GM23338 (cell line): ENCODE measurements around the gene SIRT1. TPM values are rescaled to one million over a fixed set of nuclear protein-coding genes. Genes with fewer than 3 reads are reported as not detected.

Experiments
- ATAC-seq: fragments of 200-7000 bp; cut with Tn5 transposase; 3 replicates; pipeline ENCODE4 v1.9.1; 2020
- DNase-seq: peaks from one replicate; pipeline ENCODE4 v3.0.0-alpha.2; 2015; ENCODE audit warnings: low spot score
- H2AFZ ChIP-seq: fragments of 200-600 bp; sonication (generic); 2 replicates; pipeline ENCODE4 v1.8.0; 2016; ENCODE audit warnings: antibody characterized with exemption, mild to moderate bottlenecking, moderate library complexity
- H3F3A ChIP-seq: fragments of 200-600 bp; sonication (generic); replicated peaks from 2 replicates; pipeline ENCODE4 v1.8.0; 2017; ENCODE audit warnings: antibody characterized with exemption, mixed run types, low read depth
- H3K27ac ChIP-seq: fragments of 200-600 bp; sonication (generic); 2 replicates; pipeline ENCODE4 v1.6.1; 2016; ENCODE audit warnings: low read depth
- H3K27me3 ChIP-seq: fragments of 200-600 bp; sonication (generic); 2 replicates; pipeline ENCODE4 v1.8.0; 2016; ENCODE audit warnings: mild to moderate bottlenecking, mixed run types, moderate library complexity; ENCODE audit not compliant: insufficient read depth
- H3K36me3 ChIP-seq: fragments of 200-600 bp; sonication (generic); 2 replicates; pipeline ENCODE4 v1.8.0; 2016; ENCODE audit warnings: mild to moderate bottlenecking; ENCODE audit not compliant: insufficient read depth
- H3K4me1 ChIP-seq: fragments of 200-600 bp; sonication (generic); 2 replicates; pipeline ENCODE4 v1.8.0; 2016; ENCODE audit warnings: mild to moderate bottlenecking, moderate library complexity; ENCODE audit not compliant: insufficient read depth
- H3K4me2 ChIP-seq: fragments of 200-600 bp; sonication (generic); 2 replicates; pipeline ENCODE4 v1.7.1; 2017; ENCODE audit warnings: mixed run types
- H3K4me3 ChIP-seq: fragments of 200-600 bp; sonication (generic); 2 replicates; pipeline ENCODE4 v1.6.1; 2016; ENCODE audit warnings: mixed run types
- H3K79me2 ChIP-seq: fragments of 200-600 bp; sonication (generic); replicated peaks from 2 replicates; pipeline ENCODE4 v1.8.0; 2017; ENCODE audit warnings: mild to moderate bottlenecking; ENCODE audit not compliant: insufficient read depth
- H3K9me2 ChIP-seq: fragments of 200-600 bp; sonication (generic); 2 replicates; pipeline ENCODE4 v1.8.0; 2017; ENCODE audit not compliant: insufficient read depth
- H4K20me1 ChIP-seq: fragments of 200-600 bp; sonication (generic); replicated peaks from 2 replicates; pipeline ENCODE4 v1.8.0; 2017; ENCODE audit warnings: mild to moderate bottlenecking; ENCODE audit not compliant: insufficient read depth
- H3K27ac Mint-ChIP-seq: 2 replicates; pipeline ENCODE4 v1.8.0; 2020; ENCODE audit warnings: inconsistent platforms, mild to moderate bottlenecking, moderate library complexity, mixed read lengths
- H3K27me3 Mint-ChIP-seq: 3 replicates; pipeline ENCODE4 v1.8.0; 2022; ENCODE audit warnings: low read depth, mild to moderate bottlenecking, moderate library complexity, mixed read lengths, inconsistent platforms; ENCODE audit not compliant: insufficient read depth, poor library complexity
- H3K36me3 Mint-ChIP-seq: 3 replicates; pipeline ENCODE4 v1.8.0; 2021; ENCODE audit warnings: low read depth, mild to moderate bottlenecking, inconsistent platforms, moderate library complexity, mixed read lengths
- H3K4me1 Mint-ChIP-seq: 3 replicates; pipeline ENCODE4 v1.8.0; 2020; ENCODE audit warnings: mild to moderate bottlenecking, inconsistent platforms, mixed read lengths
- H3K4me3 Mint-ChIP-seq: 3 replicates; pipeline ENCODE4 v1.8.0; 2021; ENCODE audit warnings: moderate library complexity, mild to moderate bottlenecking, inconsistent platforms, mixed read lengths
- H3K9me3 Mint-ChIP-seq: 3 replicates; pipeline ENCODE4 v1.8.0; 2020; ENCODE audit warnings: moderate library complexity, mild to moderate bottlenecking, inconsistent platforms, mixed read lengths
- CREB1 ChIP-seq: fragments of 250-450 bp; sonication (Bioruptor Pico); IDR thresholded peaks from 2 replicates; pipeline ENCODE4 v1.5.0; 2020; ENCODE audit warnings: low read depth, mild to moderate bottlenecking, moderate library complexity
- NANOG ChIP-seq: IDR thresholded peaks from 2 replicates; pipeline ENCODE4 v1.6.1; 2016; ENCODE audit warnings: antibody characterized with exemption, borderline replicate concordance
- REST ChIP-seq: IDR thresholded peaks from one replicate; pipeline ENCODE4 v1.6.1; 2018; ENCODE audit warnings: antibody characterized with exemption; ENCODE audit not compliant: unreplicated experiment
- STAT1 ChIP-seq: IDR thresholded peaks from one replicate; pipeline ENCODE4 v1.6.1; 2016; ENCODE audit warnings: antibody characterized with exemption; ENCODE audit not compliant: unreplicated experiment
- polyA plus RNA-seq: library from polyadenylated mRNA; unstranded; fragments of >200 nt; fragmentation: Nextera tagmentation; extraction: Ambion mirVana; gene quantifications from 2 replicates; pipeline ENCODE4 v1.2.1, GENCODE V29; 2016
- total RNA-seq: library from RNA; depleted of rRNA; stranded (reverse); fragments of >200 nt; shearing (Covaris generic); gene quantifications from 2 replicates; pipeline ENCODE4 v1.2.3, GENCODE V29; 2014
- TF ChIP-seq, protein P1 (sequence below): fragments of 250-450 bp; sonication (Bioruptor Pico); IDR thresholded peaks from 2 replicates; pipeline ENCODE4 v1.5.0; 2020; ENCODE audit warnings: mild to moderate bottlenecking, moderate library complexity
- TF ChIP-seq, protein P2 (sequence below), 2 experiments: fragments of 200-600 bp in 1 of 2; sonication (generic) in 1 of 2; conservative IDR thresholded peaks; 2 replicates each; pipeline versions ENCODE4 v1.5.1 to v1.6.1; 2016 to 2017; ENCODE audit warnings: antibody characterized with exemption in 2 of 2, low read depth in 2 of 2, mild to moderate bottlenecking in 2 of 2, moderate library complexity in 1 of 2

The SIRT1 gene
- total and polyA plus RNA-seq, 2 experiments from 2014 or later = 35.9 to 61.6 TPM

DNA sequence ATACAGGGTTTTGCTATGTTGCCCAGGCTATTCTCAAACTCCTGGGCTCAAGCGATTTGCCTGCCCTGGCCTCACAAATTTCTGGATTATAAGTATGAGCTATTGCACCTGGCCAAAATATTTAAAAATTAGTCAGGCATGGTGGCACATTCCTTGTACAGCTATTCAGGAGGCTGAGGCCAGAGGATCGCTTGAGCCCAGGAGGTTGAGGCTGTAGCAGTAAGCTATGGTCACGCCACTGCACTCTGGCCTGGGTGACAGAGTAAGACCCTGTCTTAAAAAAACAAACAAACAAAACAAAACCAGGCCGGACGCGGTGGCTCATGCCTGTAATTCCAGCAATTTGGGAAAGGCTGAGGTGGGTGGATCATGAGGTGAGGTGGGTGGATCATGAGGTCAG lies 14.5 kb upstream of the SIRT1 start (continued):
- TF ChIP-seq, protein P1, sequence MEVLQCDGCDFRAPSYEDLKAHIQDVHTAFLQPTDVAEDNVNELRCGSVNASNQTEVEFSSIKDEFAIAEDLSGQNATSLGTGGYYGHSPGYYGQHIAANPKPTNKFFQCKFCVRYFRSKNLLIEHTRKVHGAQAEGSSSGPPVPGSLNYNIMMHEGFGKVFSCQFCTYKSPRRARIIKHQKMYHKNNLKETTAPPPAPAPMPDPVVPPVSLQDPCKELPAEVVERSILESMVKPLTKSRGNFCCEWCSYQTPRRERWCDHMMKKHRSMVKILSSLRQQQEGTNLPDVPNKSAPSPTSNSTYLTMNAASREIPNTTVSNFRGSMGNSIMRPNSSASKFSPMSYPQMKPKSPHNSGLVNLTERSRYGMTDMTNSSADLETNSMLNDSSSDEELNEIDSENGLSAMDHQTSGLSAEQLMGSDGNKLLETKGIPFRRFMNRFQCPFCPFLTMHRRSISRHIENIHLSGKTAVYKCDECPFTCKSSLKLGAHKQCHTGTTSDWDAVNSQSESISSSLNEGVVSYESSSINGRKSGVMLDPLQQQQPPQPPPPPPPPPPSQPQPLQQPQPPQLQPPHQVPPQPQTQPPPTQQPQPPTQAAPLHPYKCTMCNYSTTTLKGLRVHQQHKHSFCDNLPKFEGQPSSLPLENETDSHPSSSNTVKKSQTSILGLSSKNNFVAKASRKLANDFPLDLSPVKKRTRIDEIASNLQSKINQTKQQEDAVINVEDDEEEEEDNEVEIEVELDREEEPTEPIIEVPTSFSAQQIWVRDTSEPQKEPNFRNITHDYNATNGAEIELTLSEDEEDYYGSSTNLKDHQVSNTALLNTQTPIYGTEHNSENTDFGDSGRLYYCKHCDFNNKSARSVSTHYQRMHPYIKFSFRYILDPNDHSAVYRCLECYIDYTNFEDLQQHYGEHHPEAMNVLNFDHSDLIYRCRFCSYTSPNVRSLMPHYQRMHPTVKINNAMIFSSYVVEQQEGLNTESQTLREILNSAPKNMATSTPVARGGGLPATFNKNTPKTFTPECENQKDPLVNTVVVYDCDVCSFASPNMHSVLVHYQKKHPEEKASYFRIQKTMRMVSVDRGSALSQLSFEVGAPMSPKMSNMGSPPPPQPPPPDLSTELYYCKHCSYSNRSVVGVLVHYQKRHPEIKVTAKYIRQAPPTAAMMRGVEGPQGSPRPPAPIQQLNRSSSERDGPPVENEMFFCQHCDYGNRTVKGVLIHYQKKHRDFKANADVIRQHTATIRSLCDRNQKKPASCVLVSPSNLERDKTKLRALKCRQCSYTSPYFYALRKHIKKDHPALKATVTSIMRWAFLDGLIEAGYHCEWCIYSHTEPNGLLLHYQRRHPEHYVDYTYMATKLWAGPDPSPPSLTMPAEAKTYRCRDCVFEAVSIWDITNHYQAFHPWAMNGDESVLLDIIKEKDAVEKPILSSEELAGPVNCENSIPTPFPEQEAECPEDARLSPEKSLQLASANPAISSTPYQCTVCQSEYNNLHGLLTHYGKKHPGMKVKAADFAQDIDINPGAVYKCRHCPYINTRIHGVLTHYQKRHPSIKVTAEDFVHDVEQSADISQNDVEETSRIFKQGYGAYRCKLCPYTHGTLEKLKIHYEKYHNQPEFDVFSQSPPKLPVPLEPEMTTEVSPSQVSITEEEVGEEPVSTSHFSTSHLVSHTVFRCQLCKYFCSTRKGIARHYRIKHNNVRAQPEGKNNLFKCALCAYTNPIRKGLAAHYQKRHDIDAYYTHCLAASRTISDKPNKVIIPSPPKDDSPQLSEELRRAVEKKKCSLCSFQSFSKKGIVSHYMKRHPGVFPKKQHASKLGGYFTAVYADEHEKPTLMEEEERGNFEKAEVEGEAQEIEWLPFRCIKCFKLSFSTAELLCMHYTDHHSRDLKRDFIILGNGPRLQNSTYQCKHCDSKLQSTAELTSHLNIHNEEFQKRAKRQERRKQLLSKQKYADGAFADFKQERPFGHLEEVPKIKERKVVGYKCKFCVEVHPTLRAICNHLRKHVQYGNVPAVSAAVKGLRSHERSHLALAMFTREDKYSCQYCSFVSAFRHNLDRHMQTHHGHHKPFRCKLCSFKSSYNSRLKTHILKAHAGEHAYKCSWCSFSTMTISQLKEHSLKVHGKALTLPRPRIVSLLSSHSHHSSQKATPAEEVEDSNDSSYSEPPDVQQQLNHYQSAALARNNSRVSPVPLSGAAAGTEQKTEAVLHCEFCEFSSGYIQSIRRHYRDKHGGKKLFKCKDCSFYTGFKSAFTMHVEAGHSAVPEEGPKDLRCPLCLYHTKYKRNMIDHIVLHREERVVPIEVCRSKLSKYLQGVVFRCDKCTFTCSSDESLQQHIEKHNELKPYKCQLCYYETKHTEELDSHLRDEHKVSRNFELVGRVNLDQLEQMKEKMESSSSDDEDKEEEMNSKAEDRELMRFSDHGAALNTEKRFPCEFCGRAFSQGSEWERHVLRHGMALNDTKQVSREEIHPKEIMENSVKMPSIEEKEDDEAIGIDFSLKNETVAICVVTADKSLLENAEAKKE (CRISPR knock-in tag) = no peak
- no peak for TF ChIP-seq NANOG
- TF ChIP-seq, protein P2, sequence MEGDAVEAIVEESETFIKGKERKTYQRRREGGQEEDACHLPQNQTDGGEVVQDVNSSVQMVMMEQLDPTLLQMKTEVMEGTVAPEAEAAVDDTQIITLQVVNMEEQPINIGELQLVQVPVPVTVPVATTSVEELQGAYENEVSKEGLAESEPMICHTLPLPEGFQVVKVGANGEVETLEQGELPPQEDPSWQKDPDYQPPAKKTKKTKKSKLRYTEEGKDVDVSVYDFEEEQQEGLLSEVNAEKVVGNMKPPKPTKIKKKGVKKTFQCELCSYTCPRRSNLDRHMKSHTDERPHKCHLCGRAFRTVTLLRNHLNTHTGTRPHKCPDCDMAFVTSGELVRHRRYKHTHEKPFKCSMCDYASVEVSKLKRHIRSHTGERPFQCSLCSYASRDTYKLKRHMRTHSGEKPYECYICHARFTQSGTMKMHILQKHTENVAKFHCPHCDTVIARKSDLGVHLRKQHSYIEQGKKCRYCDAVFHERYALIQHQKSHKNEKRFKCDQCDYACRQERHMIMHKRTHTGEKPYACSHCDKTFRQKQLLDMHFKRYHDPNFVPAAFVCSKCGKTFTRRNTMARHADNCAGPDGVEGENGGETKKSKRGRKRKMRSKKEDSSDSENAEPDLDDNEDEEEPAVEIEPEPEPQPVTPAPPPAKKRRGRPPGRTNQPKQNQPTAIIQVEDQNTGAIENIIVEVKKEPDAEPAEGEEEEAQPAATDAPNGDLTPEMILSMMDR (conservative IDR thresholded peaks at IDR 0.05; ENCODE audit: low read depth in 2 of 2) = no peak

DNA sequence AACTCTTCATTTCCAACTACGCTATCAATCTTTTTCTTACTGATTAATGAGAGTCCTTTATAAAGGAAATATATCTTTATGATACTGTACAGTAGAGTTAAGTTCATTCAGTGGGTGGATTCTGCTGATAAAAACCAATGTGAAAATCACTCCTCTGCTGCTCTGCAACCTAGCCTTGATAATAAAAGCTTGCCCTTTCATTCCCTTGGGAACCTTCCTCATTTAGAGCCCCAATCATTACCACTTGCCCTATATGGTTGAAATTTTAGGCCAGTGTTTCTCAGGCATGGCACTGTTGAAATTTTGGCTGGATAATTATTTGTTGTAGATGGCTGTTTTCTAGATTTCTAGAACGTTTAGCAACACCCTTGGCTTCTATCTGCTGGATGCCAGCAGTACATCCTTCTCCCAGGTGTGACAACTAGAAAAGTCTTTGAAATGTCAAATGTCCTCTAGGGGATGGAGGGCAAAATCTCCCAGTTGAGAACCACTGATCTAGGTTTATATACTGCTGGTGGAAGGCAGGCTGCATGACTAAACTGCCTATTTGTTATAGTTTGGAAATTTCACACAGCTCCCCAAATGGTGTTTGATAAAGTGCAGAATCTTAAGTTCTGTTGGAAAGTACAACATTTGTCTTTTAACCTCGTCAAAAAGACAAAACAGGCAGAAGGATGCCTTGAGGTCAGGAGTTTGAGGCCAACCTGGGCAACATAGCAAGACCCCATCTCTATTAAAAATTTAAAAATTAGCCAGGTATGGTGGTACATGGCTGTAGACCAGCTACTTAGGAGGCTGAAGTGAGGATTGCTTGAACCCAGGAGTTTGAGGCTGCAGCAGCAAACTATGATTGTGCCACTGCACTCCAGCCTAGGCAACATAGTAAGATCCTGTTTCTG lies 8.9 kb upstream of the SIRT1 start:
- H3K27ac Mint-ChIP-seq = no peak overlapping the region
- ATAC-seq = no peak
- DNase-seq = no peak
- no peaks in the 10 kb centered on the region for H4K20me1 ChIP-seq
- no peak overlapping the region for H3K4me2 ChIP-seq
- 0 out of 2 replicates have a peak overlapping the region, but pooled peaks have one; percentile 38 for H2AFZ ChIP-seq
- no peaks in the 10 kb centered on the region for H3K9me2 ChIP-seq
- no peaks in the 10 kb centered on the region for H3K9me3 Mint-ChIP-seq
- H3K79me2 ChIP-seq = no peaks in the 10 kb centered on the region
- no peaks in the 10 kb centered on the region for H3K4me1 Mint-ChIP-seq
- no peak overlapping the region for H3K27ac ChIP-seq
- no peak overlapping the region for H3K4me3 ChIP-seq
- H3F3A ChIP-seq = no peaks in the 10 kb centered on the region
- H3K27me3 Mint-ChIP-seq = peaks cover 9% of the 10 kb centered on the region
- H3K27me3 ChIP-seq = no peaks in the 10 kb centered on the region
- H3K36me3 ChIP-seq = no peaks in the 10 kb centered on the region
- H3K4me1 ChIP-seq = no peaks in the 10 kb centered on the region
- H3K4me3 Mint-ChIP-seq = no peak overlapping the region
- no peaks in the 10 kb centered on the region; the same call in 2 of the 3 replicates for H3K36me3 Mint-ChIP-seq
- no peak for TF ChIP-seq NANOG
- TF ChIP-seq, protein P2 (conservative IDR thresholded peaks at IDR 0.05; ENCODE audit: low read depth in 2 of 2) = no peak
- no peak for TF ChIP-seq CREB1 (CRISPR knock-in tag)
- no peak for TF ChIP-seq REST
- TF ChIP-seq STAT1 = no peak
